Measurements from ENCODE around the gene SLAMF1. TPM values are rescaled to one million over a fixed set of nuclear protein-coding genes. Genes with fewer than 3 reads are reported as not detected.
A peak's percentile ranks its signal among the peaks of the same experiment; 100 is the strongest.

SLAMF1 gene
- total RNA-seq, 2 donors from 2014 or later = 52.1 to 86.2 TPM

DNA sequence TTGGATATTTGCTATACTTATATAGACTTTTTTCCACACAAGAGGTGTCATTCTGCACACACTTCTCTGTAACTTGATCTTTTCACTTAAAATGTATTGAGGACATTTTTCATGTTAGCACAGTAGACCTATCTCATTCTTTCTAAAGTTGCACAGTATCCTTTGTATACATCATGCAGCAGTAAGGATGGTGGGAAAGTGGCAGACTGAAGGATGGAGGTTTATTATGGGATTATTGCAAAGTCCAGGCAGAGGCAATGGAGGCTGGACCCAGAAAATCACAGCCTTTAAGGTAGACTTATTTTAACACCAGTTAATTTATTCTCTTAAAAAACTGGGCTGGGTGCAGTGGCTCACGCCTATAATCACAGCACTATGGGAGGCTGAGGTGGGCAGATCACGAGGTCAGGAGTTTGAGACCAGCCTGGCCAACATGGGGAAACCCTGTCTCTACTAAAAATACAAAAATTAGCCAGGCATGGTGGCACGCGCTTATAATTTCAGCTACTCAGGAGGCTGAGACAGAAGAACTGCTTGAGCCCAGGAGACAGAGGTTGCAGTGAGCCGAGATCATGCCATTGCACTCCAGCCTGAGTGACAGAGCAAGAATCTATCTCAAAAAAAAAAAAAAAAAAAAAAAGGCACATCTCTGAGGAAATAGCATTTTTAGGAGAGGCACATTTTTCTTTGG lies 25.8 kb downstream of the SLAMF1 start:
- Mint-ChIP-seq H3K27me3 (no peaks in the 10 kb centered on the region), H3K9me3 (peaks cover 9% of the 10 kb centered on the region), H3K27ac (peak overlapping the region; percentile 95 to 96), H3K36me3 (peaks cover 38% of the 10 kb centered on the region), H3K4me1 (ENCODE audit: low read depth in 2 of 2) (peaks cover 63 to 75% of the 10 kb centered on the region in 2 donors), H3K4me3 (peak overlapping the region; percentile 90)
- no peak for DNase-seq (ENCODE audit: low spot score)
- no peak for ATAC-seq

GRCh38 chr1:160619742-160620277 lies 27.0 kb downstream of the SLAMF1 start:
- DNase-seq (ENCODE audit: low spot score) (no peak), ATAC-seq (no peak)
- Mint-ChIP-seq H3K27me3 (no peaks in the 10 kb centered on the region), H3K36me3 (peaks cover 33% of the 10 kb centered on the region), H3K4me1 (ENCODE audit: low read depth in 2 of 2) (peaks cover 55 to 62% of the 10 kb centered on the region in 2 donors), H3K27ac (peak overlapping the region; percentile 55 to 60), H3K4me3 (peak overlapping the region; percentile 30), H3K9me3 (peaks cover 9% of the 10 kb centered on the region)

GRCh38 chr1:160618763-160619274 lies 28.0 kb downstream of the SLAMF1 start:
- no peaks in the 10 kb centered on the region for H3K27me3 Mint-ChIP-seq
- H3K4me1 Mint-ChIP-seq (ENCODE audit: low read depth in 2 of 2) = peaks cover 48 to 52% of the 10 kb centered on the region in 2 donors
- peak overlapping the region; percentile 55 to 60 for H3K27ac Mint-ChIP-seq
- H3K9me3 Mint-ChIP-seq = peaks cover 9% of the 10 kb centered on the region
- DNase-seq (ENCODE audit: low spot score) = no peak
- no peak for ATAC-seq
- H3K36me3 Mint-ChIP-seq = peaks cover 30% of the 10 kb centered on the region
- H3K4me3 Mint-ChIP-seq = peak overlapping the region; percentile 30

DNA sequence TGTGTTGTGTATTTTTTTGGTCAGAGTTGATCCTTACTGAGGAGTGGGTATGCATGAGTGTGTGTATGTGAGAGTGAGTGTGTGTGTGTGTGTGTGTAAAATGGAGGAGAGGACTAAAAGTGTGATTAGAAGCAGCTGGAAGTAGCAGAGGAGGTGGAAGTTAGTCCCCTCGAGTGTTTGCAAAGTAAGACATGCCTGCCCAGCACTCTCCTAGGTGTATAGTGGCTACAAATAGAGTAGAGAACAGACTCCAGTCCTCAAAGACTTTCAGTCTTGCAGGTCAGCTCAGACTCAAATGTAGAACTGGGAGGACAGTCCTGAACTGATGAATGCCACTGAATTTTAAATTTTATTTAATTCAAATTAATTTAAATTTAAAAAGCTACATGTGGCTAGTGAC lies 28.5 kb downstream of the SLAMF1 start:
- Mint-ChIP-seq H3K27ac (peak overlapping the region; percentile 55 to 60), H3K4me3 (peak overlapping the region; percentile 33), H3K4me1 (ENCODE audit: low read depth in 2 of 2) (peaks cover 46 to 47% of the 10 kb centered on the region in 2 donors), H3K36me3 (peaks cover 29% of the 10 kb centered on the region), H3K9me3 (peaks cover 9% of the 10 kb centered on the region), H3K27me3 (peaks cover 0 to 2% of the 10 kb centered on the region in 2 donors)
- ATAC-seq (no peak), DNase-seq (ENCODE audit: low spot score) (no peak)

GRCh38 chr1:160615660-160616059 lies 31.2 kb downstream of the SLAMF1 start:
- ATAC-seq (no peak), DNase-seq (ENCODE audit: low spot score) (no peak)
- Mint-ChIP-seq H3K27me3 (peaks cover 0 to 5% of the 10 kb centered on the region in 2 donors), H3K4me3 (no peak overlapping the region), H3K27ac (no peak overlapping the region), H3K9me3 (peaks cover 9% of the 10 kb centered on the region), H3K36me3 (peaks cover 32% of the 10 kb centered on the region), H3K4me1 (ENCODE audit: low read depth in 2 of 2) (peaks cover 36% of the 10 kb centered on the region in 2 donors)

DNA sequence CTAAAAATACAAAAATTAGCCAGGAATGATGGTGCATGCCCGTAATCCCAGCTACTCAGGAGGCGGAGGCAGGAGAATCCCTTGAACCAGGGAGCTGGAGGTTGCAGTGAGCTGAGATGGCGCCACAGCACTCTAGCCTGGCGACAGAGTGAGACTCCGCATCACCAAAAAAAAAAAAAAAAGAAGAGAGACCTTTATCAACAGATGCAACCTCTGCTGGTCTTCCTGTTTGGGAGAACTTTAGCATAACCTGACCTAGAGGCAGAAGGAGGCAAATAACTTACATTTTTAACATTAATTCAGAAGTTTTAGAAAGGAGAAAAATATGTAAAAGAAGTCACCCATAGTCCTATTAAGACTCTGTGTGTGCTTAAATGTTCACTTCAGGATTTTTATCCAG lies 32.4 kb downstream of the SLAMF1 start:
- no peak for DNase-seq (ENCODE audit: low spot score)
- Mint-ChIP-seq H3K27me3 (peaks cover 0 to 5% of the 10 kb centered on the region in 2 donors), H3K4me1 (ENCODE audit: low read depth in 2 of 2) (peaks cover 29 to 31% of the 10 kb centered on the region in 2 donors), H3K27ac (peak overlapping the region; percentile 36 to 60), H3K9me3 (peaks cover 9% of the 10 kb centered on the region), H3K4me3 (no peak overlapping the region), H3K36me3 (peaks cover 29% of the 10 kb centered on the region)
- ATAC-seq = no peak

DNA sequence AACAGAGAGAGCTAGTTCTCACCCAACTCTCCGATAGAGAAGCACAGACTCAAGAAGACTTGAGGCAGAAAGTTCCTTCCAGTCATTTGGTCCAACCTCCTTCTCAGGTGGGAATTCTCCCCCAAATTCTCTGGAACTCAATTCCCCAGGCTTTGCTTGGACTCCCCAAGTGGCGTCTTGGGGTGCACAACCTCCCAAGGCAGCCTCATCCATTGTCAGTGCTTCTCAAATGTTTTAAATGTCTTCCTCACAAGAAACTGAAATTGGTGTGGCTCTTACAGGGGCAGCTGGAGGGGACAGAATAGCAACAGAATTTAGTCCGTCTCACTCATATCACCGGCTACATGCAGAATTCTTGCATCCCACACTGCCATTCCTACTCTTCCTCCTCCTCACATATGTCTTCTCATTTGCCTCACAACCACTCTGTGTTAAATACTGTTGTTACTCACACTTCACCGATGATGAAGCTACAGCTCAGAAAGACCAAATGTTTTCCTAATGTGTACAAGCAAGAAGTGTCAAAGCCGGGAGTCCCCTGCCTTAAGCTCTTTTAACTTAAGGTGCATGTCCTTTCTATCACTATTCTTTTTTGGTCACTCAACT lies 34.1 kb downstream of the SLAMF1 start:
- ATAC-seq = no peak
- DNase-seq (ENCODE audit: low spot score) = no peak
- H3K27me3 Mint-ChIP-seq = peaks cover 0 to 5% of the 10 kb centered on the region in 2 donors
- peak overlapping the region; percentile 4 to 60 for H3K27ac Mint-ChIP-seq
- H3K4me1 Mint-ChIP-seq (ENCODE audit: low read depth in 2 of 2) = peaks cover 25 to 34% of the 10 kb centered on the region in 2 donors
- H3K4me3 Mint-ChIP-seq = no peak overlapping the region
- peaks cover 15% of the 10 kb centered on the region for H3K36me3 Mint-ChIP-seq
- no peaks in the 10 kb centered on the region for H3K9me3 Mint-ChIP-seq

GRCh38 chr1:160610569-160611242 lies 36.1 kb downstream of the SLAMF1 start:
- peaks cover 41 to 49% of the 10 kb centered on the region in 2 donors for H3K4me1 Mint-ChIP-seq (ENCODE audit: low read depth in 2 of 2)
- ATAC-seq = no peak
- H3K27me3 Mint-ChIP-seq = peaks cover 0 to 5% of the 10 kb centered on the region in 2 donors
- peak overlapping the region; percentile 63 to 85 for H3K27ac Mint-ChIP-seq
- no peak overlapping the region for H3K4me3 Mint-ChIP-seq
- no peaks in the 10 kb centered on the region for H3K9me3 Mint-ChIP-seq
- no peak for DNase-seq (ENCODE audit: low spot score)
- H3K36me3 Mint-ChIP-seq = peaks cover 22% of the 10 kb centered on the region

DNA sequence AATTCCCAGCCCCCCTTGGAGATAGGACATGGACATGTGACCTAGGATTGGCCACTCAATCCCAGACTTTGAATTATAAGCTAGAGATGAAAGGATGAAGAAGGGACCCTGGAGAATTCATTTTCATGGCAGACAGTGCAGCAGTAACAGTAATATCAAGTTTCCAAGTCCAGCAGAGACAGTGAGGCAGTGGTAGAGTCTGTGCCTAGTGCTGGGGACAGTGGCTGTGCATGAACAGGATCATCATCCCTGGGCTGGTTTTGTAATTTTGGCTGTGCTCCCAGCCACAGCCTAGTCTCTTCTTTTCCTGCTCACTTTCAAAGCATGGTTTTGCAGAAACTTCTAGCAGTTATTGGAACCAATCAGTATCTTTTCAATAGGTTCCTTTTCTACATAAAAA lies 37.9 kb downstream of the SLAMF1 start:
- peaks cover 30% of the 10 kb centered on the region for H3K36me3 Mint-ChIP-seq
- DNase-seq (ENCODE audit: low spot score) (no peak), ATAC-seq (no peak)
- H3K9me3 Mint-ChIP-seq = peaks cover 5% of the 10 kb centered on the region
- peaks cover 46 to 56% of the 10 kb centered on the region in 2 donors for H3K4me1 Mint-ChIP-seq (ENCODE audit: low read depth in 2 of 2)
- H3K27ac Mint-ChIP-seq = peak overlapping the region in 1 of 2 donors; percentile 97
- H3K27me3 Mint-ChIP-seq = peaks cover 0 to 5% of the 10 kb centered on the region in 2 donors
- no peak overlapping the region for H3K4me3 Mint-ChIP-seq

GRCh38 chr1:160608514-160608913 lies 38.3 kb downstream of the SLAMF1 start:
- peaks cover 30% of the 10 kb centered on the region for H3K36me3 Mint-ChIP-seq
- H3K4me3 Mint-ChIP-seq = peak overlapping the region; percentile 4
- DNase-seq (ENCODE audit: low spot score) = no peak
- H3K4me1 Mint-ChIP-seq (ENCODE audit: low read depth in 2 of 2) = peaks cover 46 to 53% of the 10 kb centered on the region in 2 donors
- ATAC-seq = no peak
- peak overlapping the region; percentile 92 to 97 for H3K27ac Mint-ChIP-seq
- peaks cover 0 to 5% of the 10 kb centered on the region in 2 donors for H3K27me3 Mint-ChIP-seq
- peaks cover 5% of the 10 kb centered on the region for H3K9me3 Mint-ChIP-seq

GRCh38 chr1:160608057-160608456 lies 38.8 kb downstream of the SLAMF1 start:
- Mint-ChIP-seq H3K27ac (peak overlapping the region; percentile 92 to 97), H3K27me3 (peaks cover 0 to 3% of the 10 kb centered on the region in 2 donors), H3K9me3 (peaks cover 7% of the 10 kb centered on the region), H3K36me3 (peaks cover 28% of the 10 kb centered on the region), H3K4me1 (ENCODE audit: low read depth in 2 of 2) (peaks cover 46 to 50% of the 10 kb centered on the region in 2 donors), H3K4me3 (peak overlapping the region; percentile 4)
- ATAC-seq (no peak), DNase-seq (ENCODE audit: low spot score) (no peak)

DNA sequence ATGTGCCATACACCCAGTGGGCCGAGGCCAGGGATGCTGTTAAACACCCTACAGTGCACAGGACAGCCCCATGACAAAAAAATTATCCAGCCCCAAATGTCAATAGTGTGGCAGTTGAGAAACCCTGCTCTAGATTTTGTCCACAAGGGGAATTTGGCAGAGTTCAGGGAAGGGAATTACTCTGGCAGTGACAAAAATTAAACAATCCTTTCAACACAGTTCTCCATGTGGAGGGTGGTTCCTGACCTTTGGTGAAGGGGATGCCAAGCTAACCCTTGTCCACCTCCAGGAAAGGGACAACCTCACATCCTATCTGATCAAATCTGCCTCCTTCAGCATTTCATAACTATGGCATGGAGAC lies 39.2 kb downstream of the SLAMF1 start:
- Mint-ChIP-seq H3K27me3 (no peaks in the 10 kb centered on the region), H3K4me1 (ENCODE audit: low read depth in 2 of 2) (peaks cover 42 to 46% of the 10 kb centered on the region in 2 donors), H3K9me3 (peaks cover 10% of the 10 kb centered on the region), H3K27ac (peak overlapping the region; percentile 92 to 97), H3K4me3 (peak overlapping the region; percentile 77), H3K36me3 (peaks cover 28% of the 10 kb centered on the region)
- no peak for DNase-seq (ENCODE audit: low spot score)
- ATAC-seq = peak; percentile 4 to 22

DNA sequence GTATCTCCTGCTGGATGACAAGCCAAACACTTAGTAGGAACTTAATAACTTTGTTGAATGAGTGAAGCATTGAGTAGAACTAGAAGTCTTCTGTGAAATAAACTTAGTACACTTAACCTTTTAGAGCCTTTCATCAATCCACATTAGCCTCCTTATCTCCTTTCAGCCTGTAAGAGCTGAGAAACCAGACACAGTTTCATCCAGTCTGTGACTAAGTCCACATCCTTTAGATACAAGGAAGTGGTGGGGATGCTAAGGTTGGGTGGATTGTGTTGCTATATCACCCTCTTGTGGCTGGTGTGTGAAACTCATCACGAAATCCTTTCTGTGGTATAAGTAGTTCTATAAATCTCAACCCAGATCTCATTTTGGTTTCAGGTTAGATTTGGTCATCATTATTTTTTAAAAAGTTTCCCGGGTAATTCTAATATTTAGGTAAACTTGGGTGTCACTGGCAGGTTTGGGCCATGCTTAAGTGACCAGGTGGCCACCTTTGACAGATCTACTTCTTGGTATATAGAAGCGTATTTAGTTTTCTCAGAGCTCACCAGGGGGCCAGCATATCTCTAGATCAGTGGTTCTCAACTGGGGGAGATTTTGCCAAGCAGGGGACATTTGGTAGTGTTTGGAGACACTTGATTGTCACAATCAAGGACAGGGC lies 39.7 kb downstream of the SLAMF1 start:
- Mint-ChIP-seq H3K9me3 (peaks cover 10% of the 10 kb centered on the region), H3K27ac (peak overlapping the region; percentile 92 to 97), H3K36me3 (peaks cover 29% of the 10 kb centered on the region), H3K4me1 (ENCODE audit: low read depth in 2 of 2) (peaks cover 38 to 46% of the 10 kb centered on the region in 2 donors), H3K4me3 (peak overlapping the region; percentile 77), H3K27me3 (no peaks in the 10 kb centered on the region)
- DNase-seq (ENCODE audit: low spot score) = peak; percentile 82
- peak; percentile 94 to 96 for ATAC-seq
